Measurements from ENCODE around the gene LMBR1L.
"Not testable (repeated sequence)": the region's sequence is repeated elsewhere in the genome, so short reads cannot be mapped to it uniquely, and the experiment has no call there.

The LMBR1L gene

GRCh38 chr12:49088150-49088931 is 22.3 kb downstream of the LMBR1L start:
- DNase-seq (ENCODE audit: low read depth in 3 of 3): peak; percentile 39 to 56 (median 46)

GRCh38 chr12:49086116-49086515 is 24.5 kb downstream of the LMBR1L start:
- no peak for DNase-seq (ENCODE audit: low read depth in 3 of 3)

GRCh38 chr12:49084438-49084837 is 26.2 kb downstream of the LMBR1L start:
- DNase-seq (ENCODE audit: low read depth in 3 of 3): no peak

GRCh38 chr12:49079793-49080192 is 30.9 kb downstream of the LMBR1L start:
- no peak for DNase-seq (ENCODE audit: low read depth in 3 of 3)

GRCh38 chr12:49070971-49071370 is 39.7 kb downstream of the LMBR1L start:
- DNase-seq (ENCODE audit: low read depth in 3 of 3): no peak

- peak; percentile 96 to 98 (median 98) for DNase-seq (ENCODE audit: low read depth in 3 of 3)
Measured at GRCh38 chr12:49069507-49070346, 40.9 kb downstream of the LMBR1L start, which contains the start of gene RHEBL1. Gene RHEBL1 (minus strand): TSS chr12:49069979. CDS start chr12:49069785, 194 bp downstream.

GRCh38 chr12:49068879-49069506 is 41.7 kb downstream of the LMBR1L start:
- DNase-seq (ENCODE audit: low read depth in 3 of 3): no peak

- DNase-seq (ENCODE audit: low read depth in 3 of 3): no peak
Measured at GRCh38 chr12:49066120-49066519, 44.5 kb downstream of the LMBR1L start.

- DNase-seq (ENCODE audit: low read depth in 3 of 3): no peak
Measured at GRCh38 chr12:49064767-49065152, 45.9 kb downstream of the LMBR1L start.

GRCh38 chr12:49061916-49062315 is 48.7 kb downstream of the LMBR1L start:
- DNase-seq (ENCODE audit: low read depth in 3 of 3): not testable (repeated sequence)

- DNase-seq (ENCODE audit: low read depth in 3 of 3): no peak
Measured at GRCh38 chr12:49061157-49061650, 49.4 kb downstream of the LMBR1L start.

GRCh38 chr12:49060237-49061156 is 50.1 kb downstream of the LMBR1L start, which contains the start of gene KMT2D:
Gene KMT2D (minus strand): TSS chr12:49060794. CDS start chr12:49055324, 5,470 bp downstream.
- DNase-seq (ENCODE audit: low read depth in 3 of 3): peak; percentile 80 to 83 (median 81)

GRCh38 chr12:49059299-49060171 is 51.1 kb downstream of the LMBR1L start:
- no peak for DNase-seq (ENCODE audit: low read depth in 3 of 3)

- DNase-seq (ENCODE audit: low read depth in 3 of 3): no peak
Measured at GRCh38 chr12:49059045-49059298, 51.7 kb downstream of the LMBR1L start.

- no peak for DNase-seq (ENCODE audit: low read depth in 3 of 3)
Measured at GRCh38 chr12:49058366-49059044, 52.1 kb downstream of the LMBR1L start.

- no peak for DNase-seq (ENCODE audit: low read depth in 3 of 3)
Measured at GRCh38 chr12:49057888-49058287, 52.8 kb downstream of the LMBR1L start.

- DNase-seq (ENCODE audit: low read depth in 3 of 3): peak in 2 of 3 experiments; percentile 24 to 28
Measured at GRCh38 chr12:49055978-49056754, 54.5 kb downstream of the LMBR1L start.

GRCh38 chr12:49055092-49055491 is 55.6 kb downstream of the LMBR1L start:
- DNase-seq (ENCODE audit: low read depth in 3 of 3): no peak

GRCh38 chr12:49054524-49054923 is 56.1 kb downstream of the LMBR1L start:
- DNase-seq (ENCODE audit: low read depth in 3 of 3): no peak

All from stimulated activated CD4-positive, alpha-beta T cell treated with anti-CD3 and anti-CD28 coated beads, TNF-alpha, amount 100 ng/mL, for 4 hours (primary cell).